ENCODE measurements around the gene MYT1.

DNA sequence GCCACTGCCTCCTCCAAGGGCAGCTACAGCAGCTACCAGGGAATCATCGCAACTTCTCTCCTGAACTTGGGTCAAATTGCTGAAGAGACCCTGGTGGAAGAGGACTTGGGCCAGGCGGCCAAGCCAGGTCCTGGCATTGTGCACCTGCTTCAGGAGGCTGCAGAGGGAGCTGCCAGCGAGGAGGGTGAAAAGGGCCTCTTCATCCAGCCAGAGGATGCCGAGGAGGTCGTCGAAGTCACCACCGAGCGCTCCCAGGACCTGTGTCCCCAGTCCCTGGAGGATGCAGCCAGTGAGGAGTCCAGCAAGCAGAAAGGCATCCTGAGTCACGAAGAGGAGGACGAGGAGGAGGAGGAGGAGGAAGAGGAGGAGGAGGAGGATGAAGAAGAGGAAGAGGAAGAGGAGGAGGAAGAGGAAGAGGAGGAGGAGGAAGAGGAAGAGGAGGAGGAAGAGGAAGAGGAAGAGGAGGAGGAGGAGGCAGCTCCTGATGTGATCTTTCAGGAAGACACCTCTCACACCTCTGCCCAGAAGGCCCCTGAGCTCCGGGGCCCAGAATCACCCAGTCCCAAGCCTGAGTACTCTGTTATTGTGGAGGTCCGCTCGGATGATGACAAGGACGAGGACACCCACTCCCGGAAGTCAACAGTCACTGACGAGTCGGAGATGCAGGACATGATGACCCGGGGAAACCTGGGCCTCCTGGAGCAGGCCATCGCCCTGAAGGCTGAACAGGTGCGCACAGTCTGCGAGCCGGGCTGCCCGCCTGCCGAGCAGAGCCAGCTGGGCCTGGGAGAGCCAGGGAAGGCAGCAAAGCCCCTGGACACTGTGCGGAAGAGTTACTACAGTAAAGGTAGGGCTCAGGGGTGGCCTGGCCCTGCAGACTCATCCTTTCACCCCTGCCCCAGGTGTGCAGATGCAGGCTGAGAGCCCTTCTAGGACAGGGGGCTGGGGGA, 43.7 kb downstream of the MYT1 start:
- no peak for TF ChIP-seq CTCF (IDR thresholded peaks at IDR 0.05; ENCODE audit: low read length)
- TF ChIP-seq EZH2 (IDR thresholded peaks at IDR 0.05; ENCODE audit: borderline replicate concordance, low read length): no peak

Data from OCI-LY1 (cell line).